IPS DF 6.9 (cell line): ENCODE results near the gene FES.

Experiments used
- DNase-seq: peaks from one replicate; pipeline ENCODE4 v3.0.0-alpha.2; 2013; ENCODE audit warnings: low read depth, low spot score
- H3K27ac ChIP-seq: one replicate; pipeline ENCODE4 v1.5.1; 2013; ENCODE audit warnings: low read length, control low read depth
- H3K27me3 ChIP-seq: 2 replicates; pipeline ENCODE4 v1.6.1; 2013; ENCODE audit warnings: mild to moderate bottlenecking, low read length; ENCODE audit not compliant: control insufficient read depth, insufficient read depth
- H3K36me3 ChIP-seq: 2 replicates; pipeline ENCODE4 v1.6.1; 2013; ENCODE audit warnings: low read length; ENCODE audit not compliant: control insufficient read depth, insufficient read depth
- H3K4me1 ChIP-seq: 2 replicates; pipeline ENCODE4 v1.6.1; 2013; ENCODE audit warnings: low read length; ENCODE audit not compliant: control insufficient read depth, insufficient read depth
- H3K4me3 ChIP-seq: 2 replicates; pipeline ENCODE4 v1.5.1; 2013; ENCODE audit warnings: mild to moderate bottlenecking, low read length
- H3K9me3 ChIP-seq: 2 replicates; pipeline ENCODE4 v1.6.1; 2013; ENCODE audit warnings: low read length, inconsistent platforms; ENCODE audit not compliant: control insufficient read depth, insufficient read depth
- WGBS: extraction: QIAGEN DNeasy Blood & Tissue Kit; methylation state at CpG from one replicate; pipeline ENCODE4 v1.1.7; 2013; ENCODE audit warnings: mixed read lengths, missing lambda C conversion rate; ENCODE audit not compliant: insufficient read length, insufficient coverage; 5-methylcytosine and 5-hydroxymethylcytosine counted together

Gene FES

DNA sequence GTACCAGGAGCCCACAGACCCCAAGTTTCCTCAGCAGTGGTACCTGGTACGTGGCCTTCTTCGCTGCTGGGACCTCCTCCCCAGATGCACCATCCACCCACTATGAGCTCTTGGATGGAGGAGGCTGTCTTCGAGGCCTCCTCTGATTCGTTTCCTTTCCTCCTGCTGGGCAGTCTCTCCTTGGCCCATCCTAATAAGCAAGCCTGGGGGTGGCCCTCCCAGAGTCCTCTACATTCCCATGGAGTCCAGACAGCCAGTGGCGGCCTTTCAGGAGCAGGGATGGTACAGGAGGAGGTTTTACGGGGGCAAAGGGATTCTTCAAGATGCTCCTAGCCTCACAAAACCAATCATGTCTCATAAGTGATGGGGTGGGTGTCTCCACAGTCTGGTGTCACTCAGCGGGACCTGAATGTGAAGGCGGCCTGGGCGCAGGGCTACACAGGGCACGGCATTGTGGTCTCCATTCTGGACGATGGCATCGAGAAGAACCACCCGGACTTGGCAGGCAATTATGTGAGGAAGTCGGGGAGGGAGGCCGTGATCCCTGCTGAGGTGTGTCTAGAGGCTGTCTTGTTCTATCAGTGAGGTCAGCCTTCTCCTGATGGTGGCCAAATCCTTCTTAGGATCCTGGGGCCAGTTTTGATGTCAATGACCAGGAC lies 7.7 kb upstream of the FES start:
- no peaks in the 10 kb centered on the region for H3K27me3 ChIP-seq
- H3K27ac ChIP-seq = no peak overlapping the region
- peaks cover 5% of the 10 kb centered on the region for H3K4me1 ChIP-seq
- DNase-seq = no peak
- H3K4me3 ChIP-seq = no peak overlapping the region
- WGBS = no CpG with 5 or more reads among the region's 15 CpGs
- H3K36me3 ChIP-seq = peaks cover 25% of the 10 kb centered on the region
- H3K9me3 ChIP-seq = no peaks in the 10 kb centered on the region

DNA sequence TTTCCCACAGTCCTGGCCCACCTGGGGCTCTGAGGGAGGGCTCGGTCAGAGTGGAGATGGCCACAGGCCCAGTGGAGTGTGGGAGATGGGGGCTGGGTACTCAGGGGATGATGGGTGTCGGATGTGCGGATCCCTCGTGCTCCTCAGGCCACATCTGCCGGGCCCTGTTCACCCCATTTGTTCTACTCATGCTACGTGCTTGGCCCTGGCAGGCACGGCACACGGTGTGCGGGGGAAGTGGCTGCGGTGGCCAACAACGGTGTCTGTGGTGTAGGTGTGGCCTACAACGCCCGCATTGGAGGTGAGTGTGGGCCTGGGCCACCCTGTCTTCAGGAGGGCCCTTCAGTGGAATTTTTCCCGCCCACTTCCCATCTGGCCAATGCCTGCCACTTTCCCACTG lies 7.0 kb upstream of the FES start:
- no peaks in the 10 kb centered on the region for H3K9me3 ChIP-seq
- no peak overlapping the region for H3K27ac ChIP-seq
- peaks cover 25% of the 10 kb centered on the region for H3K36me3 ChIP-seq
- DNase-seq = no peak
- WGBS = no CpG with 5 or more reads among the region's 14 CpGs
- H3K4me3 ChIP-seq = no peak overlapping the region
- no peaks in the 10 kb centered on the region for H3K27me3 ChIP-seq
- H3K4me1 ChIP-seq = peaks cover 5% of the 10 kb centered on the region

DNA sequence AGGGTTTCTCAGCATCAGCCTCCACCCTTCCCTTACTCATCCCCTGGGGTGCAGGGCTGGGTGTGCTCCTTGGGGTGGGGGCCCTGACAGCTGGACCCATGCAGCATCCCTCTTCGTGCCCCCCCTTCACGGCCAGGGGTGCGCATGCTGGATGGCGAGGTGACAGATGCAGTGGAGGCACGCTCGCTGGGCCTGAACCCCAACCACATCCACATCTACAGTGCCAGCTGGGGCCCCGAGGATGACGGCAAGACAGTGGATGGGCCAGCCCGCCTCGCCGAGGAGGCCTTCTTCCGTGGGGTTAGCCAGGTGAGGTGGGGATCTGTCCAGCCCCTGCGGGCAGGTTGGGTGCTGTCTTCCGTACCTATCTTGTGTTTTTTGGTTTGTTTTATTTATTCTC lies 6.3 kb upstream of the FES start:
- H3K4me1 ChIP-seq = peaks cover 5% of the 10 kb centered on the region
- H3K36me3 ChIP-seq = peaks cover 25% of the 10 kb centered on the region
- H3K4me3 ChIP-seq = no peak overlapping the region
- no peak for DNase-seq
- no CpG with 5 or more reads among the region's 14 CpGs for WGBS
- no peaks in the 10 kb centered on the region for H3K27me3 ChIP-seq
- no peak overlapping the region for H3K27ac ChIP-seq
- no peaks in the 10 kb centered on the region for H3K9me3 ChIP-seq

DNA sequence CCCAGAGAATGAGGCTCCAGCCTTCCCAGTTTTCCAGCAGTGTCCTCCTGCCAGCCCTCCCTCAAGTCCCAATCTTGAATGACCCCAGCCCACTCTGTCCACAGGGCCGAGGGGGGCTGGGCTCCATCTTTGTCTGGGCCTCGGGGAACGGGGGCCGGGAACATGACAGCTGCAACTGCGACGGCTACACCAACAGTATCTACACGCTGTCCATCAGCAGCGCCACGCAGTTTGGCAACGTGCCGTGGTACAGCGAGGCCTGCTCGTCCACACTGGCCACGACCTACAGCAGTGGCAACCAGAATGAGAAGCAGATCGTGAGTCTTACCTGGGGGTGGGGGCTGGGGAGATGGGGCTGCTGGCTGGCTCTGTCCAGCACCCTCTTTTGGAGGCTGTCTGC lies 5.6 kb upstream of the FES start:
- Histone ChIP-seq H3K36me3 (peaks cover 25% of the 10 kb centered on the region), H3K27me3 (no peaks in the 10 kb centered on the region), H3K27ac (no peak overlapping the region), H3K4me1 (peaks cover 8% of the 10 kb centered on the region), H3K4me3 (no peak overlapping the region), H3K9me3 (no peaks in the 10 kb centered on the region)
- DNase-seq = no peak
- no CpG with 5 or more reads among the region's 15 CpGs for WGBS

DNA sequence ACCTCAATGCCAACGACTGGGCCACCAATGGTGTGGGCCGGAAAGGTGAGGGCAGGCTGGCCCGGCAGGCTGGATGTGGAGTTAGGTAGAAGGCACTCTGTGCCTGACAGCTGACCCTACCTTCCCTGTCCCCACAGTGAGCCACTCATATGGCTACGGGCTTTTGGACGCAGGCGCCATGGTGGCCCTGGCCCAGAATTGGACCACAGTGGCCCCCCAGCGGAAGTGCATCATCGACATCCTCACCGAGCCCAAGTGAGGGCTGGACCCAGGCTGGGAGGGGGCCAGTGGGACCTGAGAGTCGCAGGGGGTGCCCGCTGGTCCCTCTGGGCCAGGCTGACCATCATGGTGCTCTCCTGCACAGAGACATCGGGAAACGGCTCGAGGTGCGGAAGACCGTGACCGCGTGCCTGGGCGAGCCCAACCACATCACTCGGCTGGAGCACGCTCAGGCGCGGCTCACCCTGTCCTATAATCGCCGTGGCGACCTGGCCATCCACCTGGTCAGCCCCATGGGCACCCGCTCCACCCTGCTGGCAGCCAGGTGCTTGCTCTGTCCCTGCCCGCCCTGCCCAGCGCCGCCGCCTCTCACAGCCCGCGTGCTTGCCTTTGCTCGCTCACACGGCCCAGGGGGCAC lies 4.5 kb upstream of the FES start:
- Histone ChIP-seq H3K27me3 (no peaks in the 10 kb centered on the region), H3K27ac (no peak overlapping the region), H3K36me3 (peaks cover 25% of the 10 kb centered on the region), H3K4me3 (no peak overlapping the region), H3K9me3 (no peaks in the 10 kb centered on the region), H3K4me1 (peaks cover 2% of the 10 kb centered on the region)
- no CpG with 5 or more reads among the region's 35 CpGs for WGBS
- DNase-seq = no peak

DNA sequence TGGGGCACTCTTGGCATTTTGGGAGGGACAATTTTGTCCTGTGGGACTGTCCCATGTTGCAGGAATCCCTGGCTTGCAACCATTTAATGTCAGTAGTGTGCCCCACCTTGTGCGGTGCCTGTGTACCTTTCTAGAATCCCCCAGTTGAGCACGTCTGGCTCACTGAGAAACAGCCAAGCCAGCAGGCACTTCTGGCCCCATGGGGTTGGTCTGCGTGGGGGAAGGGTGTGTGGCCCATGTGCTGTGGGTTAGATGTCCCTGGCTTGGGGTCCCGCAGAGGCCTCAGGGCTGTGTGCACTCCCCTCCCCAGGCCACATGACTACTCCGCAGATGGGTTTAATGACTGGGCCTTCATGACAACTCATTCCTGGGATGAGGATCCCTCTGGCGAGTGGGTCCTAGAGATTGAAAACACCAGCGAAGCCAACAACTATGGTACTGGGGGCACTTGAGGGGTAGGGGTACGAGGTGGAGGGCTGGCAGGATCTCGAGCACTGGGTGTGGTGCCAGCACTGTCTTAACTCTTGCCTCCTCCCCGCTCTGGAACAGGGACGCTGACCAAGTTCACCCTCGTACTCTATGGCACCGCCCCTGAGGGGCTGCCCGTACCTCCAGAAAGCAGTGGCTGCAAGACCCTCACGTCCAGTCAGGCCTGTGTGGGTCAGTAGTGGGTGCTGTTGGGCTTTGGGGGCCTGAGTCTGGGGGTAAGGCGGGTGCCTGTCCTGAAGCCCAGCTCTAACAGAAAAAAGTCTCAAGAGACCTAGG lies 3.7 kb upstream of the FES start:
- no peak overlapping the region for H3K27ac ChIP-seq
- no CpG with 5 or more reads among the region's 16 CpGs for WGBS
- DNase-seq = no peak
- no peak overlapping the region for H3K4me3 ChIP-seq
- H3K9me3 ChIP-seq = no peaks in the 10 kb centered on the region
- peaks cover 25% of the 10 kb centered on the region for H3K36me3 ChIP-seq
- peaks cover 2% of the 10 kb centered on the region for H3K4me1 ChIP-seq
- H3K27me3 ChIP-seq = no peaks in the 10 kb centered on the region

DNA sequence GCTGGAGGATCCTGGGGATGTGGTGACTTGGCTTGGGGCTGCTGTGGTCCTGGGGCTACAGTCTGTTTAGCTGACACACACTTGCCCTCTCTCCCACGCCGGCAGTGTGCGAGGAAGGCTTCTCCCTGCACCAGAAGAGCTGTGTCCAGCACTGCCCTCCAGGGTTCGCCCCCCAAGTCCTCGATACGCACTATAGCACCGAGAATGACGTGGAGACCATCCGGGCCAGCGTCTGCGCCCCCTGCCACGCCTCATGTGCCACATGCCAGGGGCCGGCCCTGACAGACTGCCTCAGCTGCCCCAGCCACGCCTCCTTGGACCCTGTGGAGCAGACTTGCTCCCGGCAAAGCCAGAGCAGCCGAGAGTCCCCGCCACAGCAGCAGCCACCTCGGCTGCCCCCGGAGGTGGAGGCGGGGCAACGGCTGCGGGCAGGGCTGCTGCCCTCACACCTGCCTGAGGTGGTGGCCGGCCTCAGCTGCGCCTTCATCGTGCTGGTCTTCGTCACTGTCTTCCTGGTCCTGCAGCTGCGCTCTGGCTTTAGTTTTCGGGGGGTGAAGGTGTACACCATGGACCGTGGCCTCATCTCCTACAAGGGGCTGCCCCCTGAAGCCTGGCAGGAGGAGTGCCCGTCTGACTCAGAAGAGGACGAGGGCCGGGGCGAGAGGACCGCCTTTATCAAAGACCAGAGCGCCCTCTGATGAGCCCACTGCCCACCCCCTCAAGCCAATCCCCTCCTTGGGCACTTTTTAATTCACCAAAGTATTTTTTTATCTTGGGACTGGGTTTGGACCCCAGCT lies 2.9 kb upstream of the FES start:
- no CpG with 5 or more reads among the region's 35 CpGs for WGBS
- no peak for DNase-seq

DNA sequence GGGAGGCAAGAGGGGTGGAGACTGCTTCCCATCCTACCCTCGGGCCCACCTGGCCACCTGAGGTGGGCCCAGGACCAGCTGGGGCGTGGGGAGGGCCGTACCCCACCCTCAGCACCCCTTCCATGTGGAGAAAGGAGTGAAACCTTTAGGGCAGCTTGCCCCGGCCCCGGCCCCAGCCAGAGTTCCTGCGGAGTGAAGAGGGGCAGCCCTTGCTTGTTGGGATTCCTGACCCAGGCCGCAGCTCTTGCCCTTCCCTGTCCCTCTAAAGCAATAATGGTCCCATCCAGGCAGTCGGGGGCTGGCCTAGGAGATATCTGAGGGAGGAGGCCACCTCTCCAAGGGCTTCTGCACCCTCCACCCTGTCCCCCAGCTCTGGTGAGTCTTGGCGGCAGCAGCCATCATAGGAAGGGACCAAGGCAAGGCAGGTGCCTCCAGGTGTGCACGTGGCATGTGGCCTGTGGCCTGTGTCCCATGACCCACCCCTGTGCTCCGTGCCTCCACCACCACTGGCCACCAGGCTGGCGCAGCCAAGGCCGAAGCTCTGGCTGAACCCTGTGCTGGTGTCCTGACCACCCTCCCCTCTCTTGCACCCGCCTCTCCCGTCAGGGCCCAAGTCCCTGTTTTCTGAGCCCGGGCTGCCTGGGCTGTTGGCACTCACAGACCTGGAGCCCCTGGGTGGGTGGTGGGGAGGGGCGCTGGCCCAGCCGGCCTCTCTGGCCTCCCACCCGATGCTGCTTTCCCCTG lies 2.2 kb upstream of the FES start:
- H3K36me3 ChIP-seq = peaks cover 25% of the 10 kb centered on the region
- no CpG with 5 or more reads among the region's 19 CpGs for WGBS

More for the DNA sequence above, 2.9 kb upstream of the FES start:
- no peaks in the 10 kb centered on the region for H3K27me3 ChIP-seq
- H3K9me3 ChIP-seq = no peaks in the 10 kb centered on the region
- H3K4me3 ChIP-seq = no peak overlapping the region
- no peak overlapping the region for H3K27ac ChIP-seq
- peaks cover 2% of the 10 kb centered on the region for H3K4me1 ChIP-seq
- peaks cover 25% of the 10 kb centered on the region for H3K36me3 ChIP-seq

DNA sequence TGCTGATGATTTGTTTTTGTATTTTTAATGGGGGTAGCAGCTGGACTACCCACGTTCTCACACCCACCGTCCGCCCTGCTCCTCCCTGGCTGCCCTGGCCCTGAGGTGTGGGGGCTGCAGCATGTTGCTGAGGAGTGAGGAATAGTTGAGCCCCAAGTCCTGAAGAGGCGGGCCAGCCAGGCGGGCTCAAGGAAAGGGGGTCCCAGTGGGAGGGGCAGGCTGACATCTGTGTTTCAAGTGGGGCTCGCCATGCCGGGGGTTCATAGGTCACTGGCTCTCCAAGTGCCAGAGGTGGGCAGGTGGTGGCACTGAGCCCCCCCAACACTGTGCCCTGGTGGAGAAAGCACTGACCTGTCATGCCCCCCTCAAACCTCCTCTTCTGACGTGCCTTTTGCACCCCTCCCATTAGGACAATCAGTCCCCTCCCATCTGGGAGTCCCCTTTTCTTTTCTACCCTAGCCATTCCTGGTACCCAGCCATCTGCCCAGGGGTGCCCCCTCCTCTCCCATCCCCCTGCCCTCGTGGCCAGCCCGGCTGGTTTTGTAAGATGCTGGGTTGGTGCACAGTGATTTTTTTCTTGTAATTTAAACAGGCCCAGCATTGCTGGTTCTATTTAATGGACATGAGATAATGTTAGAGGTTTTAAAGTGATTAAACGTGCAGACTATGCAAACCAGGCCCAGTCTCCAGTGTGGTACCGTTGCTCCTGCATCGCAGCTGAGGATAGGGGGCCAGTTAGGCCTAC lies 1.4 kb upstream of the FES start:
- H3K36me3 ChIP-seq = peaks cover 22% of the 10 kb centered on the region
- H3K27ac ChIP-seq = no peak overlapping the region
- DNase-seq = no peak
- no peaks in the 10 kb centered on the region for H3K27me3 ChIP-seq
- H3K4me1 ChIP-seq = peaks cover 2% of the 10 kb centered on the region; the same call in 1 of the 2 replicates
- H3K9me3 ChIP-seq = no peaks in the 10 kb centered on the region
- no CpG with 5 or more reads among the region's 13 CpGs for WGBS
- H3K4me3 ChIP-seq = no peak overlapping the region

More for the DNA sequence above, 2.2 kb upstream of the FES start:
- H3K27me3 ChIP-seq = no peaks in the 10 kb centered on the region
- H3K9me3 ChIP-seq = no peaks in the 10 kb centered on the region
- no peak for DNase-seq
- no peak overlapping the region for H3K4me3 ChIP-seq
- H3K4me1 ChIP-seq = peaks cover 2% of the 10 kb centered on the region
- H3K27ac ChIP-seq = no peak overlapping the region
